Liver (tissue), 9 donors: ENCODE data around the gene CPSF6. TPM values are rescaled to one million over a fixed set of nuclear protein-coding genes. Genes with fewer than 3 reads are reported as not detected.

Source experiments
- DNase-seq: peaks from one replicate; pipeline ENCODE4 v3.0.0-alpha.2; 2017; ENCODE audit warnings: low spot score
- H3K27ac ChIP-seq, 2 donors: one replicate each; pipeline ENCODE4 v1.7.0; 2013; ENCODE audit warnings: inconsistent platforms in 2 of 2, low read length in 2 of 2, control low read depth in 1 of 2, low read depth in 1 of 2, mild to moderate bottlenecking in 1 of 2
- H3K27me3 ChIP-seq, 4 donors: one replicate each; pipeline versions ENCODE4 v1.6.1 to v1.7.0; 2013; ENCODE audit warnings: low read length in 3 of 4, inconsistent platforms in 1 of 4, mild to moderate bottlenecking in 1 of 4, moderate library complexity in 1 of 4; ENCODE audit not compliant: control insufficient read depth in 4 of 4, insufficient read depth in 4 of 4
- H3K36me3 ChIP-seq, 4 donors: one replicate each; pipeline versions ENCODE4 v1.6.1 to v1.7.0; 2013; ENCODE audit warnings: low read length in 3 of 4, mild to moderate bottlenecking in 3 of 4, low read depth in 1 of 4, moderate library complexity in 1 of 4; ENCODE audit not compliant: control insufficient read depth in 4 of 4, insufficient read depth in 3 of 4
- H3K4me1 ChIP-seq, 4 donors: one replicate each; pipeline versions ENCODE4 v1.6.1 to v1.7.0; 2013; ENCODE audit warnings: low read length in 3 of 4, mild to moderate bottlenecking in 3 of 4, moderate library complexity in 1 of 4; ENCODE audit not compliant: control insufficient read depth in 4 of 4, insufficient read depth in 4 of 4
- H3K4me3 ChIP-seq, 3 donors: one replicate each; pipeline versions ENCODE4 v1.6.1 to v1.7.0; 2013; ENCODE audit warnings: low read length in 3 of 3, control low read depth in 1 of 3, low read depth in 1 of 3, mild to moderate bottlenecking in 1 of 3
- H3K9ac ChIP-seq, 2 donors: one replicate each; pipeline ENCODE4 v1.7.0; 2013; ENCODE audit warnings: low read length in 2 of 2, mild to moderate bottlenecking in 2 of 2, moderate library complexity in 2 of 2, control low read depth in 1 of 2, low read depth in 1 of 2
- H3K9me3 ChIP-seq, 4 donors: one replicate each; pipeline versions ENCODE4 v1.6.1 to v1.7.0; 2013; ENCODE audit warnings: low read length in 3 of 4; ENCODE audit not compliant: control insufficient read depth in 4 of 4
- EGR1 ChIP-seq, 2 donors: IDR thresholded peaks; 2 replicates each; pipeline ENCODE4 v1.6.1; 2016 to 2018; ENCODE audit warnings: antibody characterized with exemption in 2 of 2, low read depth in 2 of 2
- FOXA1 ChIP-seq: IDR thresholded peaks from 2 replicates; pipeline ENCODE4 v1.6.1; 2016; ENCODE audit warnings: antibody characterized with exemption
- FOXA2 ChIP-seq: IDR thresholded peaks from 2 replicates; pipeline ENCODE4 v1.6.1; 2016; ENCODE audit warnings: antibody characterized with exemption
- GABPA ChIP-seq, 2 donors: IDR thresholded peaks in 1 of 2; conservative IDR thresholded peaks in 1 of 2; 2 replicates each; pipeline ENCODE4 v1.6.1; 2016; ENCODE audit warnings: antibody characterized with exemption in 2 of 2, mild to moderate bottlenecking in 1 of 2, moderate library complexity in 1 of 2
- HNF4A ChIP-seq, 2 donors: conservative IDR thresholded peaks; 2 replicates each; pipeline ENCODE4 v1.6.1; 2016; ENCODE audit warnings: antibody characterized with exemption in 2 of 2, mild to moderate bottlenecking in 2 of 2
- HNF4G ChIP-seq: IDR thresholded peaks from 2 replicates; pipeline ENCODE4 v1.6.1; 2016; ENCODE audit warnings: antibody characterized with exemption
- JUND ChIP-seq, 2 donors: IDR thresholded peaks; 2 replicates each; pipeline ENCODE4 v1.6.1; 2016; ENCODE audit warnings: antibody characterized with exemption in 2 of 2
- MAX ChIP-seq: IDR thresholded peaks from 2 replicates; pipeline ENCODE4 v1.6.1; 2016; ENCODE audit warnings: antibody characterized with exemption
- NR2F2 ChIP-seq: IDR thresholded peaks from 2 replicates; pipeline ENCODE4 v1.6.1; 2016; ENCODE audit warnings: antibody characterized with exemption
- RAD21 ChIP-seq, 2 donors: IDR thresholded peaks; 2 replicates each; pipeline ENCODE4 v1.6.1; 2016; ENCODE audit warnings: antibody characterized with exemption in 2 of 2, mild to moderate bottlenecking in 2 of 2
- RXRA ChIP-seq, 2 donors: IDR thresholded peaks; 2 replicates each; pipeline ENCODE4 v1.6.1; 2017 to 2018; ENCODE audit warnings: antibody characterized with exemption in 2 of 2, mild to moderate bottlenecking in 1 of 2
- SP1 ChIP-seq: IDR thresholded peaks from 2 replicates; pipeline ENCODE4 v1.6.1; 2018; ENCODE audit warnings: antibody characterized with exemption, mild to moderate bottlenecking
- TAF1 ChIP-seq: conservative IDR thresholded peaks from 2 replicates; pipeline ENCODE4 v1.6.1; 2016; ENCODE audit warnings: antibody characterized with exemption, mild to moderate bottlenecking
- YY1 ChIP-seq: IDR thresholded peaks from 2 replicates; pipeline ENCODE4 v1.6.1; 2016; ENCODE audit warnings: antibody characterized with exemption, mild to moderate bottlenecking
- WGBS: extraction: QIAGEN DNeasy Blood & Tissue Kit; methylation state at CpG from one replicate; pipeline ENCODE4 v1.1.7; 2013; 5-methylcytosine and 5-hydroxymethylcytosine counted together
- polyA plus RNA-seq, 2 donors: library from polyadenylated mRNA; stranded (reverse) in 1 of 2; unstranded in 1 of 2; fragments of 200-250 nt in 1 of 2; fragments of >200 nt in 1 of 2; fragmentation: Nextera tagmentation in 1 of 2; extraction: Ambion mirVana in 1 of 2; gene quantifications; one replicate each; pipeline versions ENCODE4 v1.2.1 to v1.2.3, GENCODE V29; 2013 to 2015
- total RNA-seq, 2 donors: library from RNA; depleted of rRNA; stranded (reverse); fragments of >200 nt; gene quantifications; one replicate each; pipeline ENCODE4 v1.2.3, GENCODE V29; 2014
- TF ChIP-seq, protein P1 (sequence below): fragments of 150-350 bp; IDR thresholded peaks from 2 replicates; pipeline ENCODE4 v1.5.1; 2017; ENCODE audit warnings: improper control_type of control experiment, low read depth, low read length; ENCODE audit not compliant: missing input control
- TF ChIP-seq, protein P2 (sequence below): IDR thresholded peaks from 2 replicates; pipeline ENCODE4 v1.6.1; 2016; ENCODE audit warnings: antibody characterized with exemption
- TF ChIP-seq, protein P3 (sequence below): IDR thresholded peaks from 2 replicates; pipeline ENCODE4 v1.6.1; 2016; ENCODE audit warnings: antibody characterized with exemption, mild to moderate bottlenecking
- TF ChIP-seq, protein P4 (sequence below): IDR thresholded peaks from 2 replicates; pipeline ENCODE4 v1.6.1; 2016; ENCODE audit warnings: antibody characterized with exemption
- donor health status: healthy.
- donor health status: healthy.
- donor health status: healthy.
- donor health status: healthy.
- donor health status: healthy.

Gene CPSF6
- total and polyA plus RNA-seq, 4 donors = 10.8 to 21.1 (median 17.4) TPM

- no peaks in the 10 kb centered on the region for H3K27me3 ChIP-seq
- H3K36me3 ChIP-seq = no peaks in the 10 kb centered on the region
- 45% methylated on average over 5 of the region's 5 CpGs for WGBS
- DNase-seq = no peak
- no peak overlapping the region for H3K4me3 ChIP-seq
- no peaks in the 10 kb centered on the region for H3K9me3 ChIP-seq
- no peak for TF ChIP-seq FOXA2
- TF ChIP-seq HNF4G = no peak
- TF ChIP-seq FOXA1 = no peak
- TF ChIP-seq NR2F2 = no peak
- TF ChIP-seq, protein P1, sequence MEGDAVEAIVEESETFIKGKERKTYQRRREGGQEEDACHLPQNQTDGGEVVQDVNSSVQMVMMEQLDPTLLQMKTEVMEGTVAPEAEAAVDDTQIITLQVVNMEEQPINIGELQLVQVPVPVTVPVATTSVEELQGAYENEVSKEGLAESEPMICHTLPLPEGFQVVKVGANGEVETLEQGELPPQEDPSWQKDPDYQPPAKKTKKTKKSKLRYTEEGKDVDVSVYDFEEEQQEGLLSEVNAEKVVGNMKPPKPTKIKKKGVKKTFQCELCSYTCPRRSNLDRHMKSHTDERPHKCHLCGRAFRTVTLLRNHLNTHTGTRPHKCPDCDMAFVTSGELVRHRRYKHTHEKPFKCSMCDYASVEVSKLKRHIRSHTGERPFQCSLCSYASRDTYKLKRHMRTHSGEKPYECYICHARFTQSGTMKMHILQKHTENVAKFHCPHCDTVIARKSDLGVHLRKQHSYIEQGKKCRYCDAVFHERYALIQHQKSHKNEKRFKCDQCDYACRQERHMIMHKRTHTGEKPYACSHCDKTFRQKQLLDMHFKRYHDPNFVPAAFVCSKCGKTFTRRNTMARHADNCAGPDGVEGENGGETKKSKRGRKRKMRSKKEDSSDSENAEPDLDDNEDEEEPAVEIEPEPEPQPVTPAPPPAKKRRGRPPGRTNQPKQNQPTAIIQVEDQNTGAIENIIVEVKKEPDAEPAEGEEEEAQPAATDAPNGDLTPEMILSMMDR = no peak
- TF ChIP-seq RAD21 (IDR thresholded peaks at IDR 0.05) = no peak
- TF ChIP-seq, protein P2, sequence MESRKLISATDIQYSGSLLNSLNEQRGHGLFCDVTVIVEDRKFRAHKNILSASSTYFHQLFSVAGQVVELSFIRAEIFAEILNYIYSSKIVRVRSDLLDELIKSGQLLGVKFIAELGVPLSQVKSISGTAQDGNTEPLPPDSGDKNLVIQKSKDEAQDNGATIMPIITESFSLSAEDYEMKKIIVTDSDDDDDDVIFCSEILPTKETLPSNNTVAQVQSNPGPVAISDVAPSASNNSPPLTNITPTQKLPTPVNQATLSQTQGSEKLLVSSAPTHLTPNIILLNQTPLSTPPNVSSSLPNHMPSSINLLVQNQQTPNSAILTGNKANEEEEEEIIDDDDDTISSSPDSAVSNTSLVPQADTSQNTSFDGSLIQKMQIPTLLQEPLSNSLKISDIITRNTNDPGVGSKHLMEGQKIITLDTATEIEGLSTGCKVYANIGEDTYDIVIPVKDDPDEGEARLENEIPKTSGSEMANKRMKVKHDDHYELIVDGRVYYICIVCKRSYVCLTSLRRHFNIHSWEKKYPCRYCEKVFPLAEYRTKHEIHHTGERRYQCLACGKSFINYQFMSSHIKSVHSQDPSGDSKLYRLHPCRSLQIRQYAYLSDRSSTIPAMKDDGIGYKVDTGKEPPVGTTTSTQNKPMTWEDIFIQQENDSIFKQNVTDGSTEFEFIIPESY = no peak
- TF ChIP-seq GABPA (IDR thresholded peaks at IDR 0.05 in 1 of 2, conservative IDR thresholded peaks at IDR 0.05 in 1 of 2) = no peak
- TF ChIP-seq TAF1 = no peak
- no peak for TF ChIP-seq RXRA (IDR thresholded peaks at IDR 0.05)
- TF ChIP-seq EGR1 (IDR thresholded peaks at IDR 0.05; ENCODE audit: low read depth in 2 of 2) = no peak
- H3K27ac ChIP-seq = no peak overlapping the region
- H3K4me1 ChIP-seq = peaks cover 7 to 32% (median 24%) of the 10 kb centered on the region in 4 donors
- no peak overlapping the region for H3K9ac ChIP-seq
These were observed 2.2 kb downstream of the CPSF6 start for GRCh38 chr12:69241438-69242092.

- Histone ChIP-seq H3K36me3 (no peaks in the 10 kb centered on the region), H3K9ac (no peak overlapping the region), H3K27ac (no peak overlapping the region), H3K4me1 (peaks cover 9 to 43% (median 31%) of the 10 kb centered on the region in 4 donors), H3K9me3 (no peaks in the 10 kb centered on the region), H3K27me3 (no peaks in the 10 kb centered on the region), H3K4me3 (no peak overlapping the region)
- TF ChIP-seq, protein P3, sequence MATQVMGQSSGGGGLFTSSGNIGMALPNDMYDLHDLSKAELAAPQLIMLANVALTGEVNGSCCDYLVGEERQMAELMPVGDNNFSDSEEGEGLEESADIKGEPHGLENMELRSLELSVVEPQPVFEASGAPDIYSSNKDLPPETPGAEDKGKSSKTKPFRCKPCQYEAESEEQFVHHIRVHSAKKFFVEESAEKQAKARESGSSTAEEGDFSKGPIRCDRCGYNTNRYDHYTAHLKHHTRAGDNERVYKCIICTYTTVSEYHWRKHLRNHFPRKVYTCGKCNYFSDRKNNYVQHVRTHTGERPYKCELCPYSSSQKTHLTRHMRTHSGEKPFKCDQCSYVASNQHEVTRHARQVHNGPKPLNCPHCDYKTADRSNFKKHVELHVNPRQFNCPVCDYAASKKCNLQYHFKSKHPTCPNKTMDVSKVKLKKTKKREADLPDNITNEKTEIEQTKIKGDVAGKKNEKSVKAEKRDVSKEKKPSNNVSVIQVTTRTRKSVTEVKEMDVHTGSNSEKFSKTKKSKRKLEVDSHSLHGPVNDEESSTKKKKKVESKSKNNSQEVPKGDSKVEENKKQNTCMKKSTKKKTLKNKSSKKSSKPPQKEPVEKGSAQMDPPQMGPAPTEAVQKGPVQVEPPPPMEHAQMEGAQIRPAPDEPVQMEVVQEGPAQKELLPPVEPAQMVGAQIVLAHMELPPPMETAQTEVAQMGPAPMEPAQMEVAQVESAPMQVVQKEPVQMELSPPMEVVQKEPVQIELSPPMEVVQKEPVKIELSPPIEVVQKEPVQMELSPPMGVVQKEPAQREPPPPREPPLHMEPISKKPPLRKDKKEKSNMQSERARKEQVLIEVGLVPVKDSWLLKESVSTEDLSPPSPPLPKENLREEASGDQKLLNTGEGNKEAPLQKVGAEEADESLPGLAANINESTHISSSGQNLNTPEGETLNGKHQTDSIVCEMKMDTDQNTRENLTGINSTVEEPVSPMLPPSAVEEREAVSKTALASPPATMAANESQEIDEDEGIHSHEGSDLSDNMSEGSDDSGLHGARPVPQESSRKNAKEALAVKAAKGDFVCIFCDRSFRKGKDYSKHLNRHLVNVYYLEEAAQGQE = no peak
- TF ChIP-seq, protein P1 = no peak
- no peak for TF ChIP-seq MAX
- no peak for TF ChIP-seq JUND (IDR thresholded peaks at IDR 0.05)
- TF ChIP-seq NR2F2 = no peak
- no peak for TF ChIP-seq GABPA (IDR thresholded peaks at IDR 0.05 in 1 of 2, conservative IDR thresholded peaks at IDR 0.05 in 1 of 2)
- no peak for TF ChIP-seq YY1
- TF ChIP-seq SP1 = no peak
- TF ChIP-seq, protein P4, sequence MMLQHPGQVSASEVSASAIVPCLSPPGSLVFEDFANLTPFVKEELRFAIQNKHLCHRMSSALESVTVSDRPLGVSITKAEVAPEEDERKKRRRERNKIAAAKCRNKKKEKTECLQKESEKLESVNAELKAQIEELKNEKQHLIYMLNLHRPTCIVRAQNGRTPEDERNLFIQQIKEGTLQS = no peak
- no peak for TF ChIP-seq RXRA (IDR thresholded peaks at IDR 0.05)
- no peak for TF ChIP-seq HNF4A (conservative IDR thresholded peaks at IDR 0.05)
- no peak for TF ChIP-seq RAD21 (IDR thresholded peaks at IDR 0.05)
- TF ChIP-seq HNF4G = no peak
- TF ChIP-seq FOXA1 = no peak
- TF ChIP-seq EGR1 (IDR thresholded peaks at IDR 0.05; ENCODE audit: low read depth in 2 of 2) = no peak
- TF ChIP-seq FOXA2 = no peak
- WGBS = 77% methylated on average over 7 of the region's 7 CpGs
- DNase-seq = no peak
These were observed 4.0 kb downstream of the CPSF6 start for GRCh38 chr12:69243099-69244084.
